GM19240 (cell line): ENCODE data around the gene POLE.

Experiments used
- DNase-seq: peaks from one replicate; pipeline ENCODE4 v3.0.0; 2011; ENCODE audit warnings: low spot score; ENCODE audit not compliant: insufficient read length

Gene POLE

DNA sequence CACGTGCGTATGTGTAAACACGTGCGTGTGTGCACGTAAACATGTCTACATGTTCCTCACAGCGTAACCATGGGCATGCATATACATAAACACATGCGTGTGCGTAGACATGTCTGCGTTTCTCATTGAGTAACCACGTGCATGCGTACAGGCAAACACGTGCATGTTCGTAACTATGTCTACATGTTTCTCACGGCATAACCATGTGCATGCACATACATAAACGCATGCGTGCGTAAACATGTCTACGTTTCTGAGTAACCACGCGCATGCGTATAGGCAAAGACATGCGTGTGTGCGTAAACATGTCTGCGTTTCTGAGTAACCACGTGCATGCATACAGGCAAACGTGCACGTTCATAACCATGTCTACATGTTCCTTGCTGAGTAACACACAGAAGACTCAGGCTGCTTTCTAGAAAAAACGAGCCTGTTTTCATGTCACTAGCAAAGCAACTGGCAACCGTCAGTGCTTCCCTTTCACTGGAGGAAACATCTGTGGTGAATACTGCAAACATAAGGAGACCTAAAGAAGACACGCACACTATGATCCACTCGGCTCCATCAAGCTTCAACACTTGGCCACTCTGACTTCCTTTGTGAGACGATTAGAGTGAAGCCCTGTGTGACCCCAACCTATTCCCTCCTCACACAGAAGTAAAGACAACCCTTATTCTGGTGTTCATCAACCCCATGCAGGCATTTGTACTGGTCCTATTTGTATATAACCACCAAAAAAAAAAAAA lies 28.8 kb downstream of the POLE start:
- DNase-seq: no peak

DNA sequence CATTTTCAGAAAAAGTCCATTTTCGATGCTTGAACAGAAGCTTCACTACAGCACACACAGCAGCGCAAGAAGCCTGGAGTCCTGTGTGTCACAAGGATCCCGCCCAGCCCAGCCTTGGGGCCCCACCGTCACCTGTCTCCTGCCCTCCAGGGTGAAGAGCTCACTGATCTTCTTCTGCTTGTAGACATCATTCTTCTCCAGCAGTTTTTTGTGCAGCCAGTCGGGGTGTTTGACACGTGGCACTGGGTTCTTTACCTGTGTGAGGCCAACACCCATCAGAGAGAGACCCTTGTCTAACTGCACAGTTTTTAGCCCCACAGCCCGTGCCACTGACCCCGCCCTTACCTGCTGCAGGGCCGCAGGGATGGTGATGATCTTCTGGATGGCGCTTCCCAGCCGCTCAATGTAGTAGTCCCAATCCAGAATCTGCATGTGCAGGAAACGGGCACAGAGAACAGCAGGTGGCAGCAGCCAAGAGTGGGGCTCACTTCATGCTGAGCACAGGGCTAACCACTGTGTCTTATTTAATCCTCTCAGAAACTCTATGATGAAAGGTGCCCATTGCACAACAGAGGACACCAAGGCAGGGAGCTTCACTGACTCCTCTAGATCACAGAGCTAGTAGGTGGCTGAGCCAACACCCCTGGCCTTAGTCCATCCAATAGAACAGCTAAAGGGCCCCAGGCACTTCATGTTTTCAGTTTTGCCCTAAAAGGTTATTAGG lies 30.0 kb downstream of the POLE start:
- DNase-seq: no peak

DNA sequence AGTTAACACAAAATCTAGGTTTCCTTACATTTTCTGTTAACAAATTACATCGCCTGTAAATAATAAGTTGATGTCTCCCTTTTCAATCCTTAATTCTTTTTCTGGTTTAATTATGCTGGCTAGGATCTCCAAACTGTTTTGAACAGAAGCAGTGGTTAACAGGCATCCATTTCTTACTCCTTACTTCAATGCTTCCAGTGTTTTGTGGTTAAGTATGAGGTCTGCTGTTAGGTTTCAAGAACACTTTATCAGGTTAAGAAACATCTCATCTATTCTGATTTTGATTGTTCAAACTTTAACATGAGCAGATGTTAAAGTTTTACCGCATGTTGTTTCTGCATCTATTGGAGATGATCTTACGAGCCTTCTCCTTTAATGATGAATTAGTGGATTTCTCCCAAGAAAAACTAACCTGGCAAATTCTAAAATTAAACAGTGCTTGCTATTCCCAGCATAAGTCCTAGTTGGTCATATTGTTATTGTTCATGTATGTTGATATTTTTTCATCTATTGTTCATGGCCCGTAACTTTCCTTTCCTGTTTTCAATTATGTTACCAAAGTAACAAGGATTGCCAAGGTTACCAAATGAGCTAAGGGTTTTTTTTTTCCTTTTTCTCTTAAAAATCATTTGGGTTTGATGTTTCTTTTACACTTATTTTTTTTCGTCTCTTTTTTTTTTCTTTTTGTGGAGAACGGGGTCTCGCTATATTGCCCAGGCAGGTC lies 33.4 kb downstream of the POLE start:
- no peak for DNase-seq

DNA sequence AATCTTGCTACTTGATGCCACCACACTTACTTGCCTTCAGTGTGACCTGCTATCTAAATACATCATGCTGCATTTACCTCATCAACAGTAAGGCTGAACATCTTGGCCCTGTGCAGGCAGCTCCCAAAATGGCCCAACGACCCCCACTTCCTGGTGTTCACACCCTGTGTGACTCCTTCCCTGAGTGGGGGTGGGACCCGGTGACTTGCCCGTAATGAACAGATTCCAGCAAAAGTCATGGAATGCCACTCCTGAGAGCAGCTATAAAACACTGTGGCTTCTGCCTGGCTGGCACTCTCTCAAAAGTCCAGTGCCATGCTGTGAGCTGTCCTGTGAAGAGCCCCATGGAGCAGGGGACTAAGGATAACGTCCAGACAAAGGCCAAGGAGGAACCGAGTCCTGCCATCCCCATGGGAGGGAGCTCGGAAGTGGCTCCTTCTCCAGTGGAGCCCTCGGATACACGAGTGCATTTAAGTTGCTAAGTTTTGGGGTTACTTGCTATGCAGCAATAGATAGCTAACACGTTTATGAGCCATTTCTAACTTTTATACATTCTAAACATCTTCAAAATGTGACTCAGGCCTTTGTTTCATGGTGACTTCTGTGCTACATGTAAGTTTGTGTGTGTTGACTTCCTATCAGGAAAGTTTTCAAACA lies 35.6 kb downstream of the POLE start:
- no peak for DNase-seq

DNA sequence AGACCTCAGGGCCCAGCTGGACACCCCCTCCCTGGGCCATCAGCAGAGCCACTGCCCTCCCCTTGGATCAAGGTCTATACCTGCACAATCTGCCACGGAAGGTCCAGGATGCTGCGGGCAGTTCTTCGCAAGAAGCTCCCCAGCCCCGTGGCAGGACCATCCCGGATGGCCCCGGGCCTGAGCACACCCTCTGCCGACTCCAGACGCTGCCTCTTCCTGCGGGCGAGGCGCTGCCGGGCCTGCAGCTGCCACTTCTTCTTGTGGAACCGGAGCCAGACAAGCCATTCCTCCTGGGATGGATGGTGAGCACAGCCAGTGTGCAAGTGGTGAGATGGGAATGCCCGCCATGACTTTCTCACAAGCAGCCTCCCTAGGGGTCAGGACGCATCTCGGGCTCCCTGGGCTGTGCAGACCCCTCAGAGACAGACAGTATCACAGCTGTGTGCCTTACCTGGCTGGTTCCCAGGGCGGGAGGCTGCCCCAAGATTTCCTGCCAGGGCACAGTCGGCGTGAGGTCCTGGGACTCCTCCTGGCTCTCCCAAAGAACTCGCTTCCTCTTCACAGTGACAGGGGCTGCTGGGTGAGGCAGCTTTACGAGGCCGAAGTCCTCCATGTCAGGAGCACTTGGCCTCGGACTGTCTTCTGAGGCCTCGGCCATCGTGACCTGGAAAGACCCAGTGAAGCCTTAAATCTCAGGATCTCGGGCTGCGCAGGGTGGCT lies 37.8 kb downstream of the POLE start:
- DNase-seq: no peak

DNA sequence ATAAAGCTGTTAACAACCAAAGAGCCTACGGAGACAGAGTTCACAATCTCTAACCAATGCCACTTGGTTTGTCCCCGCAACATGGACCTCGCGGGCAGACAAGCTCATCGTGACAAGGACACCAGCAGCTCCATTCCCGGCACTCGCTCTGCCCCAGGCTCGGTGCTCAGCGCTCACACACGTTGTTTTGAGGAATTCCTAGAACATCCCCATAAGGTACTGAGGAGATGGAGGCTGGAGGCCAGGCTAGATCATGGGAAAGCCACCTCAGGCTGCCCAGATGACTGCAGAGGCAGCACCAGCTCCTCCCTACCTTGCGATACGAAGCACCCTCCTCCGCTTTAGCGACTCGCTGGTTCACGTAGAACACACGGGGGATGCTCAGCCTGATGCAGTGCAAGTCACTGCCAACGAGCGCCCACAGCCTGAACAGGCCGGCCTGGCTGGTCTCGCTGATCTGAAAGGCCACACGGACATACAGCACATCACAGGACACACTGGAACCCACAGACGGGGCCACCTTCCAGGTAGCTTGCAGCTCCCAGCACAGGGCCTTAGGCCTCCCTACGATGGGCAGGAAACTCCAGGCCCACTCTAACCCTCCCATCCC lies 38.4 kb downstream of the POLE start:
- DNase-seq: no peak

DNA sequence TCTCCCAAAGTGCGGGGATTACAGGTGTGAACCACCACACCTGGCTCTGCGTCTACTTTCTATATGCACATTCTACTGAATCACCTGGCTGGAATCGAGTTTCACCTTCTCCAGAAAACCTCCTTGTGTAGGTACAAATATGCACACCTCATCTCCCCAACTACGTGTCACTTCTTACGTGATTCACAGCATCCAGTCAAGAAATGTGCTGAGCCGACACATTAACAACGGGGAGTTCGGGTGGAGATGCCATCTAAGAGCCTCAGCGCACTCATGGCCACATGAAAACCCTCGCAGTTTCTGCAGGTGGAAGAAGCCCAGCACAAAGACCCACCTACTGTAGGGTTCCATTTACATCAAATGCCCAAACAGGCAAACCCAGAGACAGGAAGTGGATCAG lies 39.3 kb downstream of the POLE start:
- DNase-seq: no peak

DNA sequence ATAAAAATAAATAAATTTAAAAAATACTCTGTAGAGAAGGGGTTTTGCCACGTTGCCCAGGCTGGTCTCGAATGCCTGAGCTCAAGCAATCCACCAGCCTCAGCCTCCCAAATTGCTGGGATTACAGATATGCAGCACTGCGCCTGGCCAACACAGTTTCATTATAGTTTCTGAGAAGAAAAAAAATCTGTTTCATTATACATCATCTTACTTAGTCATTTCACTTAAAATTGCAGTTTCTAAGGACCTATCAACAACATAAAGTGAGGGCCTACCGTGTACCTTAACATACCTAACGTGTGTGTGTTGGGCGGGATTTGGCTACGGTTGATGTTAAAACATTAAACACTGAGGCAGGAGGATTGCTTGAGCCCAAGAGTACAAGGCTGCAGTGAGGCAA lies 40.3 kb downstream of the POLE start:
- DNase-seq: no peak

DNA sequence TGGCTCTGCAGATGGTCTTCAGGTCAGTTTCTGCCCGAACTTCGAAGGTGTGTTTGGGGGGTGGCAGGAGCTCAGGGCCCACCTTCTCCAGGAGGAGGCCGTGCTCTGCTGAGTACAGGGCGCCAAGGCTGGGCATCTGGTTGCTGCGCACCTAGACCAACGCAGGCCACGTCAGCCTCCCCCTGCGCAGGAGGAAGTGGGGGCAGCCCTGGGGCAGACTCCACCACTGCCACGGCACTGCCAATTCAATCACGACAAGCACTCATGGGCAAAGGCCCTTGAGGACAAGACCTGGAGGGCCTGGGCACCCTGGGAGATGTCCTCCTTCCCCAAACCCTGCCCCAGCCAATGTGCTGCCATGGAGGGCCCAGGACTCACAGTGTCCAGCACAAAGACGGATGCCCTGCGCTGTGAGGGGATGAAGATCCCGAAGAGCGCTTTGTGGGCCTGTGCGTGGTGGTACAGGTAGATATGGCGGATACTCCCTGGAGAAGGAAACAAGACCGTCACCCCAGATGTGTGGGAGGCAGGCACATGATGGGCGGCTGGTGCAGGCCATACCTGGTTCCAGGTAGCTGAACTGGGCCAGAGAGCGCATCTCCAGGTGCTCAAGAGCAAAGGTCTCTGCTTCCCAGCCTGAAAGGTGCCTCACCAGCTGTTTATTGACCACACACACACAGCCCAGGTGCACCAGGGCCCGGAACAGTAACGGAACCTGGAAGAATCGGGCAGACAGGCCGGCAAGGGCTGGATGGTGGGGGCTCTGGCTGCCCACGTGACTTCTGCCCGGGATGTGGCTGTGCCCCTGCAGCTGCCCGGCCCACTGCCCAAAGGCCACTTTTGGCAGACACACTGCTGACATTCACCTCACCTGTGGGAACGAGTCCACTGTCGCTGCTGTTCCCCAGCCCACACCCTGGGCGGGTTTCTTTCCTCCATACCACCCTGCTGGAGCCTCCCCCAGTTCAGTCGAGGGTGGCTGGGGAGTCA lies 44.0 kb downstream of the POLE start:
- no peak for DNase-seq

DNA sequence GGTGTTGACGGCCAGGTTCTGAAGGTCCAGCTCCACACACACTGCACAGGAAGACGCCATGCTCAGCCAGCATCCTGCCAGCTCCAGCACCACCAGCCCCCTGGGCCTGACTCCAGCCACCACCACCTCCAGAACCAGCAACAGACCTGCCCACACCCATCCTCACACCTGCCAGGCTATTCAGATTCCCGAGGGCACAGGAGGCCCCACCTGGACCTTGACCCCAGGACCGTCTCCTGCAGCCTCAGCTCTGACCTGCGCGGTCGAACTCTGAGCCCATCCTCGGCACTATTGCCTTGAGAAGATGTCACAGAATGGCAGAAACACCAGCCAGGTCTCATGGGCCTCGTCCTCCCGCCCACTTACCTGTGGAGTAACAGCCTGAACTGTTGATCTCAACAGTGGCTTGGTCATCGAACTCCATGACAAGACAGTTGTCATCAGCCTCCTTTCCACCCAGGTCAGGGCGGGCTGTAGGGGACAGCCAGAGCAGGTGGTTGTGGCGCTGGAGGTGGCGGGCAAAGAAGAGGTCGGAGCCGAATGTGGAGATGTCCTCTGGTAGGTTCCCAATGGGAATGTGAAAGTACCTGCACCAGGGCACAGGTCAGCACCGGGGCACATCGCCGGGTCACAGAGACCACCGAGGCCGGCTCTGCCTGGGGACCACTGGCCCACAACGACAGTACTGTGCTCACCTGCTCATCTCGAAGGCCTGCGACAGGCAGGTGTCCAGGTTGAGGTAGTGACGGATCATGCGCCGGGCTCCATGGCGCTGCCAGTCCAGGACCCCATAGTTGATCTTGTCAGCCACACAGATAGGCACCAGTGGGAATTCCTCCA lies 45.1 kb downstream of the POLE start:
- no peak for DNase-seq

DNA sequence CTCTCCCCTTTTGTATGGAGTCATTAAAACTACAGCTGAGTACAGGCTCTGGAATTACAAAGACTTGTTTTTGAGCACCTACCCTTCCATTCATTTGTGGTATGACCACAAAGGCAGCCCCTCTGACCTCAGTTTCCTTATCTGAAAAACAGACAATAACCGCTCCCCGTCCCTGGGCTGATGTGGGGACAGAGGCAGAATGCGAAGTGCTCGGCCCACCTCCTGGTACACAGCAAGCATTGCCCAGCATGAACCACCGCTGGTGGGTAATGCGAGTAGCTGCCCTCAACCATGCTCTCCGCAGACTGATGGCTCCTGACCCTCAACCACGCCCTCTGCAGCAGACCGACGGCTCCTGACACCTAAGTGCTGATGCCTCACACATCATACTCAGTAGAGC lies 46.2 kb downstream of the POLE start:
- no peak for DNase-seq

DNA sequence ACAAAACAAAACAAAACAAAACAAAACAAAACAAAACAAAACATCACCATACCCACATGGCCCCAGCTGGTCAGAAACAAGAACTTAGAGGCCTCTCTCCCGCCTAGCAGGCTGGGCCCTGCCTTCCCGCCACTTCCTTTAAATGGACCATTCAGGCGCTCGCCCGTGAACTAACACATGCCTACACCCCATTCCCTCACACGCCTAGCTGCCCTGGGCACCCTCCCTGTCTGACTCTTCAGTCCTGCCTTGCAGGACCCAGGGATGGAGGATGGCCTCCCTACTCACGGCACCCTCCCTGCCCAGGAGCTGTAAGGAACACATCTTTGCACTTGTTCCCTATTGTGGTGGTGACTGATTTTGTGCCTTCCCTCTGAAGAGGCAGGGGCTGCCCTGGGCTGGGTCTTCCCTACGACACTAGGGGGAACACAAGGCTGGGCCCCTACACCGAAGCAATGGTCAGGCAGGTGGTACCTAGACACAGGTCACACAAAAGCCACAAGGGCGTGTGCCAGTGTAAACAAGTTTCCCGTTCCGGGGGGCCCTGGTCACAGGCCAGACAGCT lies 47.1 kb downstream of the POLE start:
- no peak for DNase-seq

DNA sequence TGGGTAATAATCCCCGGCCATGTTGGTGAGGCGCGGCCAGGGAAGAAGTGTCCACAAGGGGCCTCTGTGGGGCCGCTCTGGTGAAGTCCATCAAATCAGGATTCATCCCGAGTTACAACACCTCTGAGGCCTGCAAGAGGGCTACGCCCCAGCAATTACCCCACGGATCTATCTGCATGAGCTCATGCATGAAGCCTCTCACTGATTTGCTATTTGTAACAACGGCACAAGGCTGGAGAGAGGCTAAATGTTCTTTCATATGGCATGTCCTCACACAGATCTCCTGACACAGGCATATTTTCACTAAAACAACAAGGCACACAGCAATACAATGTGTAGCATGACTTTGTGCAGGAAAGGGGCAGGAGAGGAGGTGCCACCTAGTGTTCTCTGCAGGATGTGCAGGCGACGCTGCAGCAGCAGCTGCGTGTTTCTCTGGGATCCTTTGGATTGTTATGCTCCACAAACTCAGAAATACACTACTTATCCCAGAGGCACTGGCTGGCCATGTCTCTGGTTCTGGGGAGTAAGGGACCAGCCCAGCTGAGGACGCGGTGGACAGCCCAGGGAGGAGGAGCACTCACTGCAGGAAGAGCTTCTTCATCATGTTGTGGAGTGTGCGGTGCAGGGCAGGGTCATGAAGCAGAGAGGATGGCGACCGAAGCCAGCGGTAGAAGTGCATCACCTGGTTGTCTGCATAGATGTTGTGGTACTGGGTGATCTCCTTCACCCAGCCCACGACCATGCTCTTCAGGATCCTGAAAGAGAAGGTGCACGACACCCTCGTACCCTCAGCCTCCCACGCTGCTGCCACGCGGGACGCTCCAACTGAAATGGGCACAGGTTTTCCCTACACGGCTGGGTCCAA lies 48.4 kb downstream of the POLE start:
- no peak for DNase-seq

DNA sequence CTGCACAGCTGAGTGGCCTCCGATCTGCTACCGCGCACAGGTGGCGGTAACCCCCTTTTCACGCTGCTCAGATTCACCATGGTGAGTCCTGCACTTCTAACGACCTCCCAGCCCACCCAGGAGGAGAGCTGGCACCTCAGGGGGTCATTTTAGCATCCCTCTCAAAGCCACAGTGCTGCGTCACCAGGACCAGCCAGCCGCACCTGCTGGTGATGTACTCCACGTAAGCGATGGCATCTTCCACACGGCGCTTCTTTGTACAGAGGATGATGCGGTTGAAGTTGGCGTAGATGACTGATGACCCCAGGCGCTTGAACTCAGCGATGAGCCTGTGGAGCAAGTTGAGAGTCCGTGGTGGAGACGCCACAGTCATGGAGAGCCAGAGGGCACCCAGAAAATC lies 49.3 kb downstream of the POLE start:
- DNase-seq: no peak

DNA sequence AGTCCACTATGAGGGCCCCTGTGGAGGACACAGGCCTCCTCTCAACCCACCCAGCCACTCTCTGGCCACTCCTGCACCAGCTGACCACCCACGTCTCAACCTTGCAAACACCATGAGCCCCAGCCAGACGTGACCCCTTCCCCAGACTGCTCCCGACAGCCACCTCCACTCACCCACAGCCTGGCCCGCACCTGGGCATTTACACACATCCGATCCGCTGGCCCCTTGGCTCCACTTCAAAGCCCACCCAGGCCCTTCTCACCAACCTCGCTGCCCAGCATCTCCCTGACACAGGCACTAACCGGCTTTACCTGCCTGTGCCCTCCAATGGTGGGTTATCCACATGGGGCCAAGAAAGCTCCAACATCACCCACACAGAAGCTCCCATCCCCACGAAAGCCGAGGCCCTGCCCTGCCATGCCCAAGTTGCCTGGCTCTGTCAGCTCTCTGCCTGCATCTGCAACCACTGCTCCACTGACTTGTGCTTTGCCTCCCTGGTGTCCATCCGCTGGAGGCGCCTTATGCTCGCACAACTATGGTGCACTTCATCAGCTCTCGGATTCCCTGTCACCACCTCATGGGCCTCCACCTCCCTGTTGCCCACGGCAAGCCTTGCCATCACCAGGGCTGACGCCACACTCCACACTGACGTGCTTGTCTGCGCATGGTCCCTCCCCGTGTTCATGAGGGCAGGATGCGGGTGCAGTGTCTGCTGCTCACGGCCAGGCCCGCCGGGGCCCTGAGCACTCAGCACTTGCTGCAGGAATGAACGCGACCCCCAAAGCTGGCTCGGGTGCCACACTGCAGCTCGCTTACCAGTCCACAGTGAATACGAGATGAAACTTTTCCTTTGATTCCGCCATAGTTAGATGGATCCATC lies 51.8 kb downstream of the POLE start:
- DNase-seq: no peak

DNA sequence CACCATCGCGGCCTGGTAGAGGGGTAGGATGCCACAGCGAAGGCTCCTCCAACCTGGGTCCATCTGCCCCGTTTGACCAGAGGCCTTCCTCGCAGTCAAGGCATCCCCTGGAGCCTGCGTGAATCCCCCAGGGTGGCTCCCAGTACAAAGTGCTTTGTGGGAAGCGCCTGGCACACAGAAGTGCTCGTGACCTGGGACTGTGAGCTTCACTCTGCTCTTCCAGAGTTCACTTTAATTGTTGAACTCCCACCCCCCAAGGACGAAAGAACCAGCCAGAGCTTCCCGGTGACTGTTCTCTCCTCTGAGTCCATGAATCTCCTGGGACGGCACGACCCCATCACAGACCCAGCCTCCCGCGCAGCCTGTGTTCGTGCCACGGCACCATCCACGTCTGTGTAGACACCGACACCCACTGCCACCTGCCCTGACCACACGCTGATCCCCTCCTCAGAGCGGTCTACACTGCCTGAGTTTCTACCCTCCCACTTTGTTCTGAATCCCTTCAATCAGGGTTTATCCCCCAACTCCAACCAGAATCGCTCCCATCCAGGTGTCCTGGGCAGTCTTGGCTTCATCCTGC lies 52.6 kb downstream of the POLE start:
- no peak for DNase-seq
